NCI-H128 (cell line): ENCODE data around the gene DENR.
"Not testable (repeated sequence)": the region's sequence is repeated elsewhere in the genome, so short reads cannot be mapped to it uniquely, and the experiment has no call there.

ENCODE experiments used
- DNase-seq: peaks from one replicate; lab custom pipeline; 2025; ENCODE audit not compliant: unreplicated experiment; lab: John Stamatoyannopoulos, UW

The DENR gene

GRCh38 chr12:122738571-122738970 is 14.1 kb upstream of the DENR start:
- no peak for DNase-seq

GRCh38 chr12:122740351-122740750 is 12.3 kb upstream of the DENR start:
- DNase-seq: no peak

DNA sequence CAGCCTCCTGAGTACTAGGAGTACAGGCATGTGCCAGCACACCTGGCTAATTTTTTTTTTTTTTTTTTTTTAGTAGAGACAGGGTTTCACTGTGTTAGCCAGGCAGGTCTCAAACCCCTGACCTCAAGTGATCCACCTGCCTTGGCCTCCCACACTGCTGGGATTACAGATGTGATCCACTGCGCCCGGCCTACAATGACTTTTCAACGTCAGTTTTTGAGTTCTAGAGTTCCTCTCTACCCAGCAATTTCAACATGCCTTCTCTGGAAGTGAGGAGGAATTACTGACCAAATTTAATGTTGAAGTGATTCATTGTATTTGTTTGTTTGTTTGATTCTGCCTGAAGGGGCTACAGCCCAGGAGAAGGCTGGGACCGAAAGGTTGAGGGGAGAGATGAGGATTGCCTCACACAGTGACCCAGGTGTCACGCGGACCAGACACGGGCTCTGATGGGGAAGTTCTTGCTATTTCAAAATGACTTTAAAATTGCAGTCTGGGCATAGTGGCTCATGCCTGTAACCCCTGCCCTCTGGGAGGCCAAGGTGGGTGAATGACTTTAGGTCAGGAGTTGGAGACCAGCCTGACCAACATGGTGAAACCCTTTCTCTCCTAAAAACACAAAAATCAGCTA is 8.6 kb upstream of the DENR start:
- no peak for DNase-seq

DNA sequence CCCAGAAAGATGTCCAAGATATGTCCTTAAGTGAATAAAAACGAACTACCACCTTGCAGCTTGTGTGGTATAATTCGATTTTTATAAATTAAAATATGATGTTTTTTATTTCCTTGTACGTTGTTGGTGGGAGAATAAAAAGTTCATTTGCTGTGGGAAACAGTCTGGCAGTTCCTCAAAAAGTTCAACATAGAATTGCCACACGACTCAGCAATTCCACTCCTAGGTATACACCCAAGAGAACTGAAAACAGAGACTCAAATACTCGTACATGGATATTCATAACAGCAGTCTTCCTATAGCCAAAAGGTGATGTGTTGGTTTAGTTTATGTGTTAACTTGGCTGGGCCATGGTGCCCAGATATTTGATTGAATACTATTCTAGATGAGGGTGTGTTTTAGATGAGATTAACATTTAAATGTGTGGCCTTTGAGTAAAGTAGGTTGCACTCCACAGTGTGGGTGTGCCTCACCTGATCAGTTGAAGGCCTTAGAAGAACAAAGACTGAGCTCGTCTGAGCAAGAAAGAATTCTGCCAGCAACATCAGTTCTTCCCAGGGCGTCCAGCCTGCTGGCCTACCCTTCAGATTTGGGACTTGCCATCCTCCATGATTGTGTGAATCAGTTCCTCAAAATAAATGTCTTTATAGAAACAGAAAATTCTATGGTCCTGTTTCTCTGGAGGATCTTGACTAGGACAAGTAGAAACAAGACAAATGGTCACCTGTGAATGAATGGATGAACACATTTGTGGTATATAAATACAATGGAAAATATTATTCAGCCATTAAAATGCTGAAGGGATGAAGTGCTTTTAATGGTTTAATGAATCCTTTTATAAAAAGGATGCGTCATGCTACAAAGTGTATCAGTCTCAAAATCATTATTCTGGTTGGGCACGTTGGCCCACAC is 5.1 kb upstream of the DENR start:
- no peak for DNase-seq

- no peak for DNase-seq
Measured at GRCh38 chr12:122749569-122750332, 2.9 kb upstream of the DENR start.

DNA sequence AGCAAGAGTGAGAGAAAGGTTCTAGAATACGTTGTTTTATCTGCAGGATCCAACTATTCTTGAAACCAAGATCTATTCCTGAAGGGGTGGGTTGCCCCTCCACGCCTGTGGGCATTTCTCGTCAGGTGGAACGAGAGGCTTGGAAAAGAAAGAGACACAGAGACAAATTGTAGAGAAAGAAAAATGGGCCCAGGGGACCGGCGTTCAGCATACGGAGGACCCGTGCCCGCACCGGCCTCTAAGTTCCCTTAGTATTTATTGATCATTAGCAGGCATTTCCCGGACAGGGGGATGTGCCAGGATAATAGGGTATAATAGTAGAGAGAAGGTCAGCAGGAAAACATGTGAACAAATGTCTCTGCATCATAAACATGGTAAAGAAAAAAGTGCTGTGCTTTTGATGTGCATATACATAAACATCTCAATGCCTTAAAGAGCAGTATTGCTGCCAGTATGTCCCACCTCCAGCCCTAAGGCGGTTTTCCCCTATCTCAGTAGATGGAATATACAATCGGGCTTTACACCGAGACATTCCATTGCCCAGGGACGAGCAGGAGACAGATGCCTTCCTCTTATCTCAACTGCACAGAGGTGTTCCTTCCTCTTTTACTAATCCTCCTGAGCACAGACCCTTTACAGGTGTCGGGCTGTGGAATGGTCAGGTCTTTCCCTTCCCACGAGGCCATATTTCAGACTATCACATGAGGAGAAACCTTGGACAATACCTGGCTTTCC is 1.7 kb upstream of the DENR start:
- DNase-seq: not testable (repeated sequence)

- DNase-seq: no peak
Measured at GRCh38 chr12:122753319-122753650, 661 bp downstream of the DENR start.

DNA sequence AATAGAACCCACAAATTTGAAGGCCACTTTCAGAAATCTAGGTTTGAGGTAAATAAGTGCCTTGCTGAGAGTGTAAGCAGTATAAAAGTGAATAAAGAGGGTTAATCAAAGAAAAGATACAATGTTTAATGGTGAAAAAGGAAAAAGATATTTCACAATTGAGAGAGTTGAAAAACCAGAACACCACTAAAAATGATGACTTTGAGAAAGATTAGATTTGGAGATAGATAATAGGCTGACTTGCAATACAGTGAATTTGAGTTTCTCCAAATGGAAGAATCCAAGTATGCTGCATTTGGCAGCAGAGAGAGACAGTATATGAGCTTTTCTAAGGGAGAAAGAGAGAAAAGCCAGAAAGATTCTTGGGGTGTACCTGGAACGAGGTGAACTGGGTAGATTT is 2.2 kb downstream of the DENR start:
- DNase-seq: no peak

- DNase-seq: no peak
Measured at GRCh38 chr12:122757568-122757967, 4.9 kb downstream of the DENR start.

GRCh38 chr12:122785503-122785902 is 32.9 kb downstream of the DENR start:
- no peak for DNase-seq

- no peak for DNase-seq
Measured at GRCh38 chr12:122788387-122788786, 35.8 kb downstream of the DENR start.

DNA sequence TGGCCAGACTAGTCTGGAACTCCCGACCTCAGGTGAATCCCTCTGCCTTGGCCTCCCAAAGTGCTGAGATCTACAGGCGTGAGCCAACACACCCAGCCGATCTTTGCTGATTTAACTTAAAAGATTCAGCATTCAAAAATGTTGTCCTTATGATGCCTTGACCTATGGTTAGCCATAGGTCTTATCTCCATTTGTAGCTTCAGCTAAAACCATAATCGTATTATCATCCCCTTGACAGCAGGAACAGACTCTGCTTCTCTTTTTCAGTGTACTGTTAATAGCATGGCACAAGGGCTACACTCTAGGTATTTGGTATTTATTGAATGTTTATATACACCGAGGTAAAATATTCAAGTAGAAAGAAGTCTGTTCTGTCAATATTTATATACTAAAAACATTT is 37.0 kb downstream of the DENR start:
- DNase-seq: no peak

- no peak for DNase-seq
Measured at GRCh38 chr12:122790393-122791075, 37.9 kb downstream of the DENR start.

DNA sequence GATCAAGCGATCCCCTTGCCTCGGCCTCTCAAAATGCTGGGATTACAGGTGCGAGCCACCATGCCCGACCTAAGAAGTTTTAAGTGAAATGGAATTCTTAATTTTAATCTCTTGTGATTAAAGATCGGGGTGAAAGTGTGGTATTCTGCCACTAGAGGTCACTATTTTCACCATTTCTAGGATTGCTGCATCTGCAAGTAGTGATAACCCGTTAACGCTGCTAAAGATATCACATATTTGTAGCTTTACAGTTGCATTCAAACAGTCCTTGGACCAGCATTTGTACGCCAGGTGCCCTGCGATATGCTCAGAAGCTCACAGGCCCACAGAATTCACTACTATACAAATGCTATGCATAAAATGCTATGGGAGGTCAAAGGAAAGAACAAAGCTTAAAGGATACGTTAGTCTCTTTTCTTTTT is 41.1 kb downstream of the DENR start:
- DNase-seq: no peak

DNA sequence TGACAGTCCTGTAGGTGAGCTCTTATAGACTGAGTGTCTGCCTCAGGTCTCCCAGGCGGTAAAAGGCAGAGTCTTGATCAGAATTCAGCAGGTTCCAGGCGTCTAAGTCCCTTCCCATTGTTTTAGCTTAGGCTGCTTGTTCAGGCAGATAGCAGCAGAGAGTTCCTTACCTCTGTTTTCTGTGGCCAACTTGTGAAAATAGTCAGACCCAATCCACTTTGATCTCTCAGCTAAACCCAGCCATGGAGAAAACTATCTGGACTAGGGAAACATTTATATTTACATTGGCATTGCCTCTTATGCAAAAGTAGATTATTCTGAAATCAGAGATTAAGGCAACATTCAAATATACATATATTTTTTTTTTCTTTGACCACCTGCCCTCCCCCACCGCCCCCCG is 43.2 kb downstream of the DENR start:
- no peak for DNase-seq

- no peak for DNase-seq
Measured at GRCh38 chr12:122799641-122800243, 47.1 kb downstream of the DENR start.

DNA sequence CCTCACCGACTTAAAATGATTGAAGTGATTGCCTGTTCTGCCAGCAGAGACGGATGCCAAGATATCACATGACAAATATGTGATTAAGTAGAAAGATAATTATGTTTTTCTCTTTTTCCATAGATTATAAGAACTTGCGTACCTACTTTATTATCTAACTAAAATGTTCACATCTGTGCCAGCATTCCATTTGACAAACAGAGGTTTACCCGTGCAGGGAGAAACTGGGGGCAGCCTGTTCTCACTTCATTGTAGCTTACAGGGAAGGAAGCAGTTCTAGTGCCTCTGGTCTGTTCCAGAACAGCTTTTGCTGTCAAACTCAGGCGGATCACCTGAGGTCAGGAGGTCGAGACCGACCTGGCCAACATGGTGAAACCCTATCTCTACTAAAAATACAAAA is 51.3 kb downstream of the DENR start:
- DNase-seq: no peak

DNA sequence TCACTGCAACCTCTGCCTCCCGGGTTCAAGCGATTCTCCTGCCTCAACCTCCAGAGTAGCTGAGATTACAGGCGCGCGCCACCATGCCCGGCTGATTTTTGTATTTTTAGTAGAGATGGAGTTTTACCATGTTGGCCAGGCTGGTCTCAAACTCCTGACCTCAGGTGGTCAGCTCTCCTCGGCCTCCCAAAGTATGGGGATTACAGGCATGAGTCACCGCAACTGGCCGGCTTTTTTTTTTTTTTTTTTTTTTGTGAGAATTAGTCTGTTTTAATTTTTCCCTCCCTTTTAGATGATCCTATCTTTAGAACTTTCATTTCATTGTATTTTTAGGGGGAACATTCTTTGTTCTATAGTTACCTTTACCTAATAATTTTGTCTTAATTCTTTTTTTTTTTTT is 52.3 kb downstream of the DENR start:
- not testable (repeated sequence) for DNase-seq

- no peak for DNase-seq
Measured at GRCh38 chr12:122807651-122808050, 55.0 kb downstream of the DENR start.

DNA sequence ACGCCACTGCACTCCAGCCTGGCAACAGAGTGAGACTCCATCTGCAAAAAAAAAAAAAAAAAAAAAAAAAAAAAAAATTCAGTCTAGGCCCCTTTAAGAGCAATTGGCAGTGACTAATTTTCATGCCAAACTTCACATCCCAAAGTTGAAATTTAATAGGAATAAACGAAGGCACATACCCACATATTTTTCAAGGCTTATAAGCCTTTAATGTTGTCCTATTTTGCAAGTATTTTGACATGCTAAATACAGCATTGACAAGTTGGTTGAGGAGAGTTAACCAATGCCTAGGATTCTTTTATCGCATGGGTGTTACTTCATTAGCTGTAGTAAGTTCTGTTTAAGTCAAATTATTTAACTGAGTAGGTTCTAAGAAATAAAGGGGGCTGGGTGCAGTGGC is 59.2 kb downstream of the DENR start:
- no peak for DNase-seq
